Ishikawa (cell line): ENCODE results near the gene UBL3.

Experiments used
- CEBPB ChIP-seq: IDR thresholded peaks from 2 replicates; pipeline ENCODE4 v1.6.1; 2012
- CREB1 ChIP-seq: IDR thresholded peaks from 2 replicates; pipeline ENCODE4 v1.6.1; 2012; ENCODE audit warnings: low read depth
- EGR1 ChIP-seq: IDR thresholded peaks from 2 replicates; pipeline ENCODE4 v1.6.1; 2012
- EP300 ChIP-seq: IDR thresholded peaks from 2 replicates; pipeline ENCODE4 v1.6.1; 2012; ENCODE audit warnings: borderline replicate concordance
- FOXM1 ChIP-seq: IDR thresholded peaks from 2 replicates; pipeline ENCODE4 v1.6.1; 2012; ENCODE audit warnings: low read depth, borderline replicate concordance
- MAX ChIP-seq: IDR thresholded peaks from 2 replicates; pipeline ENCODE4 v1.6.1; 2012
- NFIC ChIP-seq: IDR thresholded peaks from 2 replicates; pipeline ENCODE4 v1.6.1; 2012
- TAF1 ChIP-seq: IDR thresholded peaks from 2 replicates; pipeline ENCODE4 v1.6.1; 2012; ENCODE audit warnings: low read depth, mild to moderate bottlenecking
- TCF12 ChIP-seq: IDR thresholded peaks from 2 replicates; pipeline ENCODE4 v1.6.1; 2012; ENCODE audit warnings: low read depth
- TEAD4 ChIP-seq: IDR thresholded peaks from 2 replicates; pipeline ENCODE4 v1.6.1; 2012
- USF1 ChIP-seq: IDR thresholded peaks from 2 replicates; pipeline ENCODE4 v1.6.1; 2012
- YY1 ChIP-seq: IDR thresholded peaks from 2 replicates; pipeline ENCODE4 v1.6.1; 2012; ENCODE audit warnings: low read depth
- ZBTB7A ChIP-seq: IDR thresholded peaks from 2 replicates; pipeline ENCODE4 v1.6.1; 2012; ENCODE audit warnings: low read depth
- TF ChIP-seq, protein P1 (sequence below): IDR thresholded peaks from 2 replicates; pipeline ENCODE4 v1.6.1; 2012; ENCODE audit warnings: low read depth, mild to moderate bottlenecking

The UBL3 gene

GRCh38 chr13:29756506-29756905 lies 93.9 kb downstream of the UBL3 start:
- TF ChIP-seq TEAD4 (no peak), MAX (no peak), NFIC (peak; percentile 10; the same call in 1 of the 2 replicates), USF1 (no peak), CREB1 (no peak)

DNA sequence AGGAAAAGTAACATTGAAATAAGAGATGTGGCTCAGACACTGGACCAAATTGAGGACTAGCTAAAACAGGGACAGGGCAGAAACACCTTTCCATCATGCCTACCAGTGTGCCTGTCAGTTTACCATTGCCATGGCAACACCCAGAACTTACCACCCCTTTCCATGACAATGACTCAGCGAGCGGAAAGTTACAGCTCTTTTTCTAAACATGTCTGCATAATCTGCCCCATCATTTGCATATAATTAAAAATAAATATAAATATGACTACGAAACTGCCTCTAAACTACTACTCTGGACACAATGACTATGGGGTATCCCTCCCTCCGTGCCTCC lies 96.0 kb downstream of the UBL3 start:
- no peak for TF ChIP-seq USF1
- TF ChIP-seq FOXM1, result no peak
- TF ChIP-seq, protein P1, sequence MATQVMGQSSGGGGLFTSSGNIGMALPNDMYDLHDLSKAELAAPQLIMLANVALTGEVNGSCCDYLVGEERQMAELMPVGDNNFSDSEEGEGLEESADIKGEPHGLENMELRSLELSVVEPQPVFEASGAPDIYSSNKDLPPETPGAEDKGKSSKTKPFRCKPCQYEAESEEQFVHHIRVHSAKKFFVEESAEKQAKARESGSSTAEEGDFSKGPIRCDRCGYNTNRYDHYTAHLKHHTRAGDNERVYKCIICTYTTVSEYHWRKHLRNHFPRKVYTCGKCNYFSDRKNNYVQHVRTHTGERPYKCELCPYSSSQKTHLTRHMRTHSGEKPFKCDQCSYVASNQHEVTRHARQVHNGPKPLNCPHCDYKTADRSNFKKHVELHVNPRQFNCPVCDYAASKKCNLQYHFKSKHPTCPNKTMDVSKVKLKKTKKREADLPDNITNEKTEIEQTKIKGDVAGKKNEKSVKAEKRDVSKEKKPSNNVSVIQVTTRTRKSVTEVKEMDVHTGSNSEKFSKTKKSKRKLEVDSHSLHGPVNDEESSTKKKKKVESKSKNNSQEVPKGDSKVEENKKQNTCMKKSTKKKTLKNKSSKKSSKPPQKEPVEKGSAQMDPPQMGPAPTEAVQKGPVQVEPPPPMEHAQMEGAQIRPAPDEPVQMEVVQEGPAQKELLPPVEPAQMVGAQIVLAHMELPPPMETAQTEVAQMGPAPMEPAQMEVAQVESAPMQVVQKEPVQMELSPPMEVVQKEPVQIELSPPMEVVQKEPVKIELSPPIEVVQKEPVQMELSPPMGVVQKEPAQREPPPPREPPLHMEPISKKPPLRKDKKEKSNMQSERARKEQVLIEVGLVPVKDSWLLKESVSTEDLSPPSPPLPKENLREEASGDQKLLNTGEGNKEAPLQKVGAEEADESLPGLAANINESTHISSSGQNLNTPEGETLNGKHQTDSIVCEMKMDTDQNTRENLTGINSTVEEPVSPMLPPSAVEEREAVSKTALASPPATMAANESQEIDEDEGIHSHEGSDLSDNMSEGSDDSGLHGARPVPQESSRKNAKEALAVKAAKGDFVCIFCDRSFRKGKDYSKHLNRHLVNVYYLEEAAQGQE, result no peak

- TF ChIP-seq TEAD4, result no peak
- TF ChIP-seq YY1, result no peak
- TF ChIP-seq CEBPB, result no peak
- TF ChIP-seq EGR1, result no peak
- TF ChIP-seq TCF12, result no peak
- TF ChIP-seq CREB1, result no peak
- no peak for TF ChIP-seq EP300
- TF ChIP-seq NFIC, result no peak
- TF ChIP-seq USF1, result no peak
- TF ChIP-seq MAX, result no peak
- TF ChIP-seq, protein P1, result no peak
- TF ChIP-seq FOXM1, result no peak
- TF ChIP-seq TAF1, result no peak
Observed at GRCh38 chr13:29753618-29754472, 96.6 kb downstream of the UBL3 start.

DNA sequence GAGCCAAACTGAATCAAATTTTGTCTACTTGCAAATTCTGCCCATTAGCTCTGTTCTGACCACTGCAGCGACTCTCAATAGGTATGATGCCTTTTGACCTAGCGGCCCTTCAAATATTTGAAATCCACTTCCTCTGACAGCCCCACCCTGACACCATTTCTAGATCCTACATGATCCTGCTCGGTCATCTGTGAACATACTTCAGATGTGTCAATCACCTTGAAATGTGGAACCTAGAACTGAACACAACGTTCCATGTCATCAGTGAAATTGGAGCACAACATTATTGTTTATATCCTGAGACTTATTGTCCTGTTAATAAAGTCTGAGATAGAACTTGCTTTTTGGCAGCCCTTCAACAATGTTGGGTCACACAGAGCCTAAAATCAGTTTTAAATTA lies 98.2 kb downstream of the UBL3 start:
- TF ChIP-seq YY1 (no peak), MAX (no peak), FOXM1 (no peak), TEAD4 (no peak), USF1 (no peak), ZBTB7A (no peak), CEBPB (no peak), EGR1 (no peak), NFIC (no peak), CREB1 (no peak)
- TF ChIP-seq, protein P1, result no peak
